Naive thymus-derived CD4-positive, alpha-beta T cell (primary cell): ENCODE measurements around the gene NGEF. TPM values are rescaled to one million over a fixed set of nuclear protein-coding genes. Genes with fewer than 3 reads are reported as not detected.

Experiments used
- ATAC-seq: fragments of 150-1000 bp; cut with Tn5 transposase; 2 replicates; pipeline ENCODE4 v1.10.0; 2021; ENCODE audit warnings: mild to moderate bottlenecking, moderate library complexity
- CTCF ChIA-PET: fragments of 350-600 bp; sonication (Branson Sonifier 250); formaldehyde crosslinking; loops from one replicate; lab custom pipeline; 2021; ENCODE audit warnings: antibody characterized with exemption; lab: Charles Lee
- POLR2A ChIA-PET: fragments of 350-600 bp; sonication (Branson Sonifier 250); formaldehyde crosslinking; loops from one replicate; lab custom pipeline; 2021; ENCODE audit warnings: antibody characterized with exemption, inconsistent platforms; lab: Charles Lee
- DNase-seq, 9 donors: peaks; one replicate each; pipeline versions ENCODE4 v3.0.0 to v3.0.0-alpha.2; 2020 to 2022; ENCODE audit warnings: mixed read lengths in 1 of 9
- H3K27ac ChIP-seq: one replicate; pipeline ENCODE4 v1.7.0; 2013; ENCODE audit warnings: mild to moderate bottlenecking, low read depth, low read length, moderate library complexity
- H3K27me3 ChIP-seq, 2 donors: one replicate each; pipeline ENCODE4 v1.7.0; 2013; ENCODE audit warnings: low read length in 2 of 2, mild to moderate bottlenecking in 2 of 2, moderate library complexity in 2 of 2; ENCODE audit not compliant: control insufficient read depth in 2 of 2, insufficient read depth in 2 of 2
- H3K36me3 ChIP-seq, 3 experiments: 1 replicate in 2 of 3; 2 replicates in 1 of 3; pipeline ENCODE4 v1.7.0; 2013; ENCODE audit warnings: low read length in 3 of 3, mild to moderate bottlenecking in 3 of 3, moderate library complexity in 1 of 3; ENCODE audit not compliant: insufficient read depth in 3 of 3, control insufficient read depth in 2 of 3
- H3K4me1 ChIP-seq, 2 donors: one replicate each; pipeline ENCODE4 v1.7.0; 2013; ENCODE audit warnings: low read length in 2 of 2, mild to moderate bottlenecking in 2 of 2, moderate library complexity in 1 of 2; ENCODE audit not compliant: control insufficient read depth in 2 of 2, insufficient read depth in 2 of 2
- H3K4me3 ChIP-seq: 2 replicates; pipeline ENCODE4 v1.7.0; 2013; ENCODE audit warnings: mild to moderate bottlenecking, low read length
- H3K9me3 ChIP-seq, 3 experiments: 1 replicate in 2 of 3; 2 replicates in 1 of 3; pipeline ENCODE4 v1.7.0; 2013; ENCODE audit warnings: low read length in 3 of 3; ENCODE audit not compliant: control insufficient read depth in 2 of 3
- H3K27ac Mint-ChIP-seq, 9 donors: one replicate each; pipeline ENCODE4 v1.8.0; 2020 to 2022; ENCODE audit warnings: mixed read lengths in 9 of 9, mild to moderate bottlenecking in 8 of 9, moderate library complexity in 5 of 9, inconsistent platforms in 2 of 9
- H3K27me3 Mint-ChIP-seq, 5 donors: one replicate each; pipeline ENCODE4 v1.8.0; 2021 to 2022; ENCODE audit warnings: mixed read lengths in 5 of 5, mild to moderate bottlenecking in 1 of 5
- H3K36me3 Mint-ChIP-seq, 5 donors: one replicate each; pipeline ENCODE4 v1.8.0; 2020 to 2022; ENCODE audit warnings: mixed read lengths in 5 of 5, mild to moderate bottlenecking in 3 of 5, inconsistent platforms in 1 of 5
- H3K4me1 Mint-ChIP-seq, 7 donors: one replicate each; pipeline ENCODE4 v1.8.0; 2020 to 2022; ENCODE audit warnings: mixed read lengths in 7 of 7, mild to moderate bottlenecking in 3 of 7, inconsistent platforms in 1 of 7
- H3K4me3 Mint-ChIP-seq, 10 donors: one replicate each; pipeline ENCODE4 v1.8.0; 2020 to 2022; ENCODE audit warnings: mild to moderate bottlenecking in 10 of 10, mixed read lengths in 10 of 10, moderate library complexity in 6 of 10, inconsistent platforms in 2 of 10
- H3K9me3 Mint-ChIP-seq, 11 donors: one replicate each; pipeline ENCODE4 v1.8.0; 2020 to 2022; ENCODE audit warnings: mixed read lengths in 11 of 11, mild to moderate bottlenecking in 4 of 11, inconsistent platforms in 1 of 11, moderate library complexity in 1 of 11
- intact Hi-C, 2 donors: fragments of 100-400 bp; cut with micrococcal nuclease; formaldehyde crosslinking; loops; one replicate each; pipeline ENCODE4 v1.15.1; 2023
- polyA plus RNA-seq, 2 donors: library from polyadenylated mRNA; unstranded; fragments of 300-500 nt; fragmentation: Illumina TruSeq; gene quantifications; one replicate each; pipeline ENCODE4 v1.2.3, GENCODE V29; 2021
- total RNA-seq, 6 experiments: library from RNA in 5 of 6; stranded (reverse) in 5 of 6; gene quantifications; 1 replicate in 5 of 6; 2 replicates in 1 of 6; pipeline ENCODE4 v1.2.3 and lab custom pipeline; 2021 to 2026

NGEF gene
- total and polyA plus RNA-seq, 7 experiments from 2014 or later: not detected

GRCh38 chr2:233010569-233011267, 2.3 kb downstream of the NGEF start:
- intact Hi-C loops: no loop called here
- no peak for DNase-seq
- CTCF ChIA-PET: interaction anchor here (0.6 kb wide), 1 partner anchor 28 kb away, joined by 3 read pairs; no protein-coding TSS in a partner anchor
- ATAC-seq: no peak
- Mint-ChIP-seq H3K27ac (no peak overlapping the region), H3K27me3 (peaks cover 0 to 5% (median 0%) of the 10 kb centered on the region in 5 donors), H3K4me1 (peaks cover 0 to 3% (median 0%) of the 10 kb centered on the region in 7 donors), H3K36me3 (peaks cover 0 to 3% (median 0%) of the 10 kb centered on the region in 5 donors), H3K4me3 (no peak overlapping the region), H3K9me3 (peaks cover 0 to 9% (median 0%) of the 10 kb centered on the region in 11 donors)
- POLR2A ChIA-PET: no interaction called here
- Histone ChIP-seq H3K9me3 (no peaks in the 10 kb centered on the region), H3K4me3 (no peak overlapping the region), H3K4me1 (no peaks in the 10 kb centered on the region), H3K36me3 (no peaks in the 10 kb centered on the region), H3K27ac (no peak overlapping the region), H3K27me3 (no peaks in the 10 kb centered on the region)

DNA sequence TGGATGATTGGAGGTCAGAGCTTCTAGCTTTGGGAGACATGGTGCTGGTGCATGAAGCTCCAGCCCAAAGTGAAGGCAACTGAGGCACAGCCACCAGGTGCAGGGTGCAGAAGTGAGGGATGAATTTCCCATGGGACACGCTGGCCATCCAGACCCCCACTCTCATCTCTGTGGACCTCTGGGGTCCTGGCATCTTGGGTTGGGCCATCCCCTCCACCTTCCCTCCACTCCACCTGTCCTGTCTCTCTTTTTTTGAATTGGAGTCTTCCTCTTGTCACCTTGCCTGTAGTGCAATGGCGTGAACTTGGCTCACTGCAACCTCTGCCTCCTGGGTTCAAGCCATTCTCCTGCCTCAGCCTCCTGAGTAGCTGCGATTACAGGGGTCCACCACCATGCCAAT, 3.4 kb downstream of the NGEF start:
- H3K4me3 ChIP-seq: no peak overlapping the region
- H3K27ac Mint-ChIP-seq: no peak overlapping the region
- H3K4me1 ChIP-seq: no peaks in the 10 kb centered on the region
- H3K36me3 Mint-ChIP-seq: no peaks in the 10 kb centered on the region
- intact Hi-C loops: no loop called here
- peaks cover 0 to 4% (median 0%) of the 10 kb centered on the region in 11 donors for H3K9me3 Mint-ChIP-seq
- ATAC-seq (no peak), DNase-seq (no peak)
- H3K4me3 Mint-ChIP-seq: no peak overlapping the region
- H3K27me3 ChIP-seq: no peaks in the 10 kb centered on the region
- peaks cover 0 to 3% (median 0%) of the 10 kb centered on the region in 7 donors for H3K4me1 Mint-ChIP-seq
- no peaks in the 10 kb centered on the region for H3K9me3 ChIP-seq
- no peaks in the 10 kb centered on the region for H3K36me3 ChIP-seq
- ChIA-PET CTCF (interaction anchor here (0.6 kb wide), 1 partner anchor 29 kb away, joined by 3 read pairs; no protein-coding TSS in a partner anchor), POLR2A (no interaction called here)
- no peak overlapping the region for H3K27ac ChIP-seq
- peaks cover 0 to 5% (median 0%) of the 10 kb centered on the region in 5 donors for H3K27me3 Mint-ChIP-seq

GRCh38 chr2:233007739-233008138, 5.3 kb downstream of the NGEF start:
- POLR2A ChIA-PET: no interaction called here
- Mint-ChIP-seq H3K4me3 (no peak overlapping the region), H3K36me3 (no peaks in the 10 kb centered on the region)

DNA sequence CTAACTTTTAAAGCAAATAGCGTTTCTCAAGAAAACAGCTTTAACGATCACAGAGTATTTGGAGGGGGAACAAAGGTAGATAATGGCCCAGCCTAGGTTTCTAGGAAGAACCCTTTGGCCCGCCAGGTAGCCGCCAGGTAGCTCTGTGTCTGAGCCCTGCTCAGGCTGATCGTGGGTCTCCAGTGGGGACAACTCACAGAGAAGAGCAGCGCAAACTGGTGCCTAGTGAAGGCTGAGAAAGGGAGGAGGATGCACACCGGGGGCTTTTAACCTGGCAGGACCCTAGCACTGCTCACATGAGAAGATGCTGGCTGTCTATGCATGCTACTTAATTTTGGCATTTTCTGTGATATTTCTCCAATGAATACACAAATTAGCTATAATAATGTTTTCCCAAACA, 5.8 kb downstream of the NGEF start:
- Mint-ChIP-seq H3K4me1 (peaks cover 0 to 3% (median 0%) of the 10 kb centered on the region in 7 donors), H3K4me3 (no peak overlapping the region), H3K27me3 (peaks cover 0 to 5% (median 0%) of the 10 kb centered on the region in 5 donors)

More at GRCh38 chr2:233007739-233008138, 5.3 kb downstream of the NGEF start:
- Mint-ChIP-seq H3K27me3 (peaks cover 0 to 5% (median 0%) of the 10 kb centered on the region in 5 donors), H3K27ac (no peak overlapping the region), H3K4me1 (peaks cover 0 to 3% (median 0%) of the 10 kb centered on the region in 7 donors), H3K9me3 (peaks cover 0 to 2% (median 0%) of the 10 kb centered on the region in 11 donors)
- CTCF ChIA-PET: no interaction called here
- H3K36me3 ChIP-seq: no peaks in the 10 kb centered on the region
- intact Hi-C loops: no loop called here
- H3K9me3 ChIP-seq: no peaks in the 10 kb centered on the region
- ATAC-seq (no peak), DNase-seq (no peak)
- H3K4me3 ChIP-seq: no peak overlapping the region
- no peaks in the 10 kb centered on the region for H3K27me3 ChIP-seq
- no peaks in the 10 kb centered on the region for H3K4me1 ChIP-seq
- H3K27ac ChIP-seq: no peak overlapping the region

GRCh38 chr2:233006648-233007047, 6.4 kb downstream of the NGEF start:
- POLR2A ChIA-PET: no interaction called here
- peaks cover 0 to 5% (median 0%) of the 10 kb centered on the region in 5 donors for H3K27me3 Mint-ChIP-seq
- ATAC-seq (no peak), DNase-seq (no peak)
- CTCF ChIA-PET: interaction anchor here (0.6 kb wide), 1 partner anchor 252 kb away, joined by 3 read pairs; no protein-coding TSS in a partner anchor
- H3K9me3 Mint-ChIP-seq: peaks cover 0 to 2% (median 0%) of the 10 kb centered on the region in 11 donors
- no peak overlapping the region for H3K4me3 Mint-ChIP-seq
- Histone ChIP-seq H3K36me3 (no peaks in the 10 kb centered on the region), H3K9me3 (no peaks in the 10 kb centered on the region), H3K27me3 (no peaks in the 10 kb centered on the region), H3K4me3 (no peak overlapping the region), H3K4me1 (no peaks in the 10 kb centered on the region), H3K27ac (no peak overlapping the region)
- H3K27ac Mint-ChIP-seq: no peak overlapping the region
- intact Hi-C loops: no loop called here
- H3K4me1 Mint-ChIP-seq: peaks cover 0 to 1% (median 0%) of the 10 kb centered on the region in 7 donors
- no peaks in the 10 kb centered on the region for H3K36me3 Mint-ChIP-seq

More for the DNA sequence above, 5.8 kb downstream of the NGEF start:
- Histone ChIP-seq H3K27ac (no peak overlapping the region), H3K4me1 (no peaks in the 10 kb centered on the region), H3K4me3 (no peak overlapping the region), H3K36me3 (no peaks in the 10 kb centered on the region), H3K27me3 (no peaks in the 10 kb centered on the region), H3K9me3 (no peaks in the 10 kb centered on the region)
- Mint-ChIP-seq H3K27ac (no peak overlapping the region), H3K9me3 (peaks cover 0 to 2% (median 0%) of the 10 kb centered on the region in 11 donors), H3K36me3 (no peaks in the 10 kb centered on the region)
- intact Hi-C loops: no loop called here
- POLR2A ChIA-PET: no interaction called here
- DNase-seq (no peak), ATAC-seq (no peak)
- CTCF ChIA-PET: no interaction called here

DNA sequence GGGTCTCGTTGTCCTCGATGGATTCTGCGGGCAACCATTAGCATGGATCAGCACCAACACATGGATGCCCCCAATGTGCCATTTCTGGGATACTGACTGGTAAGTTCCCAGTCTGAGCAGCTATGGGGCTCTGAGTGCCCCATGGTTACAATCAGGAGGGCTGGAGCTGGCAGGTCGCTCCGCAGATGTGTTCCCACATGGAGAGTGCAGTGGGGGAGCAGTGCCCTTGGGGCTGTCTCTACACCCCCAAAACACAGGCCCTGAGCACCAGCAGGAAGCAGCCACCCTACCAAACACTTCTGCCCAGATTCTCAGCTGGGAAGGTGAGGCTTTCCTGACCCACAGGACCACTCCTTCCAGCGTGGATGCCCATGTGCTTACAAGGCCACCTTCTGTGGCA, 8.0 kb downstream of the NGEF start:
- Histone ChIP-seq H3K27ac (no peak overlapping the region), H3K4me1 (no peaks in the 10 kb centered on the region), H3K4me3 (no peak overlapping the region), H3K9me3 (no peaks in the 10 kb centered on the region), H3K36me3 (no peaks in the 10 kb centered on the region), H3K27me3 (no peaks in the 10 kb centered on the region)
- ATAC-seq (no peak), DNase-seq (no peak)
- Mint-ChIP-seq H3K4me3 (no peak overlapping the region), H3K9me3 (no peaks in the 10 kb centered on the region), H3K27ac (no peak overlapping the region), H3K4me1 (no peaks in the 10 kb centered on the region), H3K36me3 (no peaks in the 10 kb centered on the region), H3K27me3 (peaks cover 0 to 5% (median 0%) of the 10 kb centered on the region in 5 donors)
- ChIA-PET CTCF (no interaction called here), POLR2A (no interaction called here)
- intact Hi-C loops: no loop called here
